T-helper 17 cell (primary cell): ENCODE results near the gene CDK5RAP3. TPM values are rescaled to one million over a fixed set of nuclear protein-coding genes. Genes with fewer than 3 reads are reported as not detected.
A peak's percentile ranks its signal among the peaks of the same experiment; 100 is the strongest.
"Not testable (repeated sequence)": the region's sequence is repeated elsewhere in the genome, so short reads cannot be mapped to it uniquely, and the experiment has no call there.

Experiments used
- ATAC-seq: fragments of 150-1000 bp; cut with Tn5 transposase; 2 replicates; pipeline ENCODE4 v1.10.0; 2021; ENCODE audit warnings: mild to moderate bottlenecking, moderate library complexity
- DNase-seq, 3 donors: peaks; one replicate each; pipeline versions ENCODE4 v3.0.0 to v3.0.0-alpha.2; 2020 to 2021
- H3K9me3 ChIP-seq: one replicate; pipeline ENCODE4 v1.7.0; 2013; ENCODE audit warnings: low read length, mild to moderate bottlenecking; ENCODE audit not compliant: control insufficient read depth, poor library complexity, severe bottlenecking
- H3K27ac Mint-ChIP-seq: one replicate; pipeline ENCODE4 v1.8.0; 2022; ENCODE audit warnings: mild to moderate bottlenecking, moderate library complexity, mixed read lengths
- H3K27me3 Mint-ChIP-seq: one replicate; pipeline ENCODE4 v1.8.0; 2022; ENCODE audit warnings: mixed read lengths
- H3K36me3 Mint-ChIP-seq: one replicate; pipeline ENCODE4 v1.8.0; 2022; ENCODE audit warnings: low read depth, mixed read lengths
- H3K4me1 Mint-ChIP-seq: one replicate; pipeline ENCODE4 v1.8.0; 2022; ENCODE audit warnings: mild to moderate bottlenecking, mixed read lengths
- H3K4me3 Mint-ChIP-seq: one replicate; pipeline ENCODE4 v1.8.0; 2022; ENCODE audit warnings: mild to moderate bottlenecking, moderate library complexity, mixed read lengths
- total RNA-seq, 4 donors: library from RNA in 2 of 4; stranded (reverse) in 2 of 4; gene quantifications; one replicate each; pipeline ENCODE4 v1.2.3 and lab custom pipeline; 2022 to 2026

CDK5RAP3 gene
- total RNA-seq, 2 donors from 2014 or later = 228 to 231 TPM

DNA sequence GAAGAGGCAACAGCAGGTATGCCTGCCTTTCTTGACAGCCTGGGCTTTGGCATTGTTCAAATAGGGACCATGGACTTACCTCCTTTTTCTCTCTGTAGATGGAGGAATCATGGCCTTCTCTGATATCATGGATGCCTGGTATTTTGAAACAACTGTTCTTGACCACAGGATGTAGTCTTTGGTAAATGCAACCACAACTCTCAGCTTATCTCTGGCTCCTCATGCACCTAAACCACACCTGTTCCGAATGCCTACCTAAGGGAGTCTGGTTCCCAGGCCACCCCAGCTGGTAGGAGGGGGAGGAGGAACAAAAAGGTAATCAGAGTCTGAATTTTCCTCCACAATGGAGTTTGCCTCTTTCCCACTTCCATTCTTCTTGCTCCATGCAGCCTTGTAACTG lies 18.8 kb downstream of the CDK5RAP3 start:
- Mint-ChIP-seq H3K4me3 (no peak overlapping the region), H3K27ac (no peak overlapping the region), H3K27me3 (peaks cover 5% of the 10 kb centered on the region), H3K4me1 (peaks cover 10% of the 10 kb centered on the region), H3K36me3 (no peaks in the 10 kb centered on the region)
- no peak for ATAC-seq
- no peak for DNase-seq
- H3K9me3 ChIP-seq = no peaks in the 10 kb centered on the region

DNA sequence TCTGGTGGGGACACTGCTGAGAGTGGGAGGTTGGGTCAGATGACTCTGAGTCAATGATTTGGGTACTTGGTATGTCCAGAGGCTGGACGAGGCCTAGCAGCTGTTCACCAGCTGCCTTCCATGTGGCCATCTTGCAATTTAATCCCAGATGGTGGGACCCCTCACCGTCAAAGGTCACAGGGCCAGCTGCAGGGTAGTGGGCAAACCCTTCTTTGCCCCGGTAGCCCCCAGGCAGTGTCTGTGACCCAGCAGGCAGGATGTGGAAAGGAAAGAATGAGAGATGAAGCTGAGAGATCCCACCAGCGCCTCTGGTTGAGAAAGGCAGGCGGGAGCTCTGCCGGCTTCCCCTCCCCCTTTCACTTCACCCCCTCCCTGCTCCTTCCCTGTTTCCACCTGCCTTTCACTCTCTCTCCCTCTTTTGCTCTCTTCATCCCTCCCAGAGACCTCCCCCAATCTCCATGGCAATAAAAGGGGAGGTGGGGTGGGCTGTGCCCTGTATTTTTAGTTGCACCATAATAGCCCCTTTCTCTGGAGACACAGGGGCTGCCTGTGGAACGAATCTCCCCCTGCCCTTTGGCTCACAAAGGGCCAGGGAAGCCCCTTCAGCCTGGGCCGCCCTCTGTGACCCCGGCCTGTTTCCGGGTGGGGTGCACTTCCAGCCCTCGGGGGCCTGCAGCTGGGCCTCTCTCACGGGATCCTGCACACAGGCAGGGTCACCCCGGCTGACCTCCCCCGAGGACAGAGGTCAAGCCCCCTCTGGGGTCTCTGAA lies 20.2 kb downstream of the CDK5RAP3 start:
- no peak overlapping the region for H3K27ac Mint-ChIP-seq
- H3K4me1 Mint-ChIP-seq = peaks cover 10% of the 10 kb centered on the region
- ATAC-seq (no peak), DNase-seq (no peak)
- no peaks in the 10 kb centered on the region for H3K9me3 ChIP-seq
- no peaks in the 10 kb centered on the region for H3K36me3 Mint-ChIP-seq
- peaks cover 9% of the 10 kb centered on the region for H3K27me3 Mint-ChIP-seq
- no peak overlapping the region for H3K4me3 Mint-ChIP-seq

- no peak for DNase-seq
- H3K27me3 Mint-ChIP-seq = peaks cover 14% of the 10 kb centered on the region
- H3K36me3 Mint-ChIP-seq = no peaks in the 10 kb centered on the region
- no peak overlapping the region for H3K27ac Mint-ChIP-seq
- H3K9me3 ChIP-seq = no peaks in the 10 kb centered on the region
- ATAC-seq = no peak
- peaks cover 10% of the 10 kb centered on the region for H3K4me1 Mint-ChIP-seq
- H3K4me3 Mint-ChIP-seq = no peak overlapping the region
Measured at GRCh38 chr17:47992216-47992615, 21.3 kb downstream of the CDK5RAP3 start.

DNA sequence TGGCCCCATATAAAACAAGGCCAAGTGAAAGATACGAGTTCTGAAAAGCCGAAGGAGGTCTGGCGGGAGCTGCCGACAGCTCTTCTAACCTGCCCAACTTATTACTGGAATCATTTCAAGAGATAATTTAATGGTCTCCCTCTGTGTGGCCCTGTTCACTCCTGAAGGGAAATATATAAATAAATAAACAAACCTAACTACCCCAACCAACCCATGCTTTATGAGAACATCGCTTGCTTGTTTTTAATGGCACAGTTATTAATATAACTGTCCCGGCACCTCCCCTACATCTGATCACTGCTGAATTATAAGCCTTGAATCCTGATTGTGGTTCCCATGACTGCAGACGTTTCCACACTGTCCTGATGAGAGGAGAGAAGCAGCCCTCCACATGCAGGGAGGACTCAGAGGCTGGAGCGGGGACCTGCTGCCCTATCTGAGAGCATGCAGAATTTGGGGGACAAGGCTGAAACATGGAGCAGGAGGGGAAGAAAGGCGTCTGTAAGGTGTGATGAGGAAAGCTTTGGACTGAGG lies 22.2 kb downstream of the CDK5RAP3 start:
- H3K4me3 Mint-ChIP-seq = no peak overlapping the region

DNA sequence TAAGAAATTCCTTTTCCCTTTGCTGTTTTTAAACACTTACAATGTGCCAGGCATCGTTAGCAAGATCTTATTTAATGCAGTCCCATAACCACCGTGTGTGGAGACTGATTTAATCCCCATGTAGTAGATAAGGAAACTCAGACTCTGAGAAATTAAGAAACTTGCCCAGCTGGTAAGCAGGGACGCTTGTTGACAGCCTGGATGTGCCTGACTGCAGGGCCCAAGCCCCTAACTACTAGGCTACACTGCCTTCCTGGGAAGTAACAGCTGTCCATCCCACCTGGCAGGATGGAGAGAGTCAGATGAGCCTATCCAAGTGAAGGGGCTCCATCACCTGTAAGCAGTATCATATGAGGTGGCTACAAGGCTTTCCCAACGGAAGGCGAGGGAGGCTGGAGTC lies 23.1 kb downstream of the CDK5RAP3 start:
- ATAC-seq (no peak), DNase-seq (no peak)
- H3K4me3 Mint-ChIP-seq = no peak overlapping the region
- no peak overlapping the region for H3K27ac Mint-ChIP-seq
- peaks cover 6% of the 10 kb centered on the region for H3K4me1 Mint-ChIP-seq
- H3K9me3 ChIP-seq = no peaks in the 10 kb centered on the region
- H3K27me3 Mint-ChIP-seq = peaks cover 14% of the 10 kb centered on the region
- no peaks in the 10 kb centered on the region for H3K36me3 Mint-ChIP-seq

More for the DNA sequence above, 22.2 kb downstream of the CDK5RAP3 start:
- DNase-seq (no peak), ATAC-seq (no peak)
- no peaks in the 10 kb centered on the region for H3K36me3 Mint-ChIP-seq
- no peak overlapping the region for H3K27ac Mint-ChIP-seq
- H3K9me3 ChIP-seq = no peaks in the 10 kb centered on the region
- peaks cover 8% of the 10 kb centered on the region for H3K4me1 Mint-ChIP-seq
- peaks cover 14% of the 10 kb centered on the region for H3K27me3 Mint-ChIP-seq

GRCh38 chr17:47994724-47995123 lies 23.8 kb downstream of the CDK5RAP3 start:
- no peaks in the 10 kb centered on the region for H3K9me3 ChIP-seq
- no peak for ATAC-seq
- H3K27ac Mint-ChIP-seq = no peak overlapping the region
- no peak for DNase-seq
- no peaks in the 10 kb centered on the region for H3K36me3 Mint-ChIP-seq
- H3K4me3 Mint-ChIP-seq = no peak overlapping the region
- H3K27me3 Mint-ChIP-seq = peaks cover 14% of the 10 kb centered on the region
- H3K4me1 Mint-ChIP-seq = peaks cover 3% of the 10 kb centered on the region

GRCh38 chr17:47995241-47995935 lies 24.5 kb downstream of the CDK5RAP3 start:
- DNase-seq (no peak), ATAC-seq (no peak)
- Mint-ChIP-seq H3K27me3 (peaks cover 14% of the 10 kb centered on the region), H3K27ac (no peak overlapping the region), H3K4me3 (no peak overlapping the region), H3K4me1 (no peaks in the 10 kb centered on the region), H3K36me3 (no peaks in the 10 kb centered on the region)
- no peaks in the 10 kb centered on the region for H3K9me3 ChIP-seq

DNA sequence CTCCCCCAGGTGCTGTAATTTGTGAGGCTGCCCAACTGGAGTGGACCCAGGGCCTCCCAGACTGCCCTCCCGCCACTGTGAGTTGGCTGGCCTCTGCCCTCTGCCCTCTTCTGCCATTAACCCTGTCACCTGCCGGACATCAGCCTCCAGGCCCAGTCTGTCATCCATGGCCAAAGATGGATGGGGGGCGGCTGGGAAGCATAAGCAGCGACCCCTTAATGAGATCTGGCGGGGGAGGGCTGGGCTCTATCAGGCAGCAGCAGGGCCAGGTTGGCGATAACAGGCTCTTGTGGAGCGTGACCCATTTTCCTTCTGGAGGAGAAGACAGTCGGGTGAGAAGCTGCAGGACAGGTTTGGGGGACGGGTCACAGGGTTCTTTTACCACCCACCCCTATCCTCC lies 25.3 kb downstream of the CDK5RAP3 start:
- H3K9me3 ChIP-seq = no peaks in the 10 kb centered on the region
- Mint-ChIP-seq H3K27ac (no peak overlapping the region), H3K4me1 (no peaks in the 10 kb centered on the region), H3K27me3 (peaks cover 14% of the 10 kb centered on the region), H3K4me3 (no peak overlapping the region), H3K36me3 (no peaks in the 10 kb centered on the region)
- DNase-seq = no peak
- ATAC-seq = no peak

- H3K9me3 ChIP-seq = no peaks in the 10 kb centered on the region
- no peaks in the 10 kb centered on the region for H3K4me1 Mint-ChIP-seq
- H3K36me3 Mint-ChIP-seq = no peaks in the 10 kb centered on the region
- H3K27ac Mint-ChIP-seq = no peak overlapping the region
- H3K27me3 Mint-ChIP-seq = peaks cover 14% of the 10 kb centered on the region
- no peak for DNase-seq
- H3K4me3 Mint-ChIP-seq = no peak overlapping the region
- no peak for ATAC-seq
Measured at GRCh38 chr17:47997586-47997985, 26.7 kb downstream of the CDK5RAP3 start.

DNA sequence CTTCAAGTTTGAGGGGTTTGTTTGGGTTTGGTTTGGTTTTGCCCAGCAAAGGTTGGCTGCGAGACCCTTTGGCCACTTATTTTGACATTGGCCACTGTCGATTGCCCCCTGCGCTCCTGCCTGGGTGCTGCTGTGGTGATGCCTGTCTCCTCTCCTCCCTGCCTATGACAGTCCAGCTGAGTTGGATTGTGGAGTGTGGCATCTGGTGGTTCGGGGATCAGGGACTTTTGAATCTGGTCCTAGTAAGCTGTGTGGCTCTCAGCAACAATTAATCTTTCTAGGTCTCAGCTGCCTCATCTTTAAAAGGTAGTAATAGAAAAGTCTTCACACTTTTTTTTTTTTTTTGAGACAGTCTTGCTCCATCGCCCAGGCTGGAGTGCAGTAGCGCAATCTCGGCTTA lies 27.1 kb downstream of the CDK5RAP3 start:
- H3K36me3 Mint-ChIP-seq = no peaks in the 10 kb centered on the region
- ATAC-seq (no peak), DNase-seq (no peak)
- no peak overlapping the region for H3K4me3 Mint-ChIP-seq
- no peaks in the 10 kb centered on the region for H3K4me1 Mint-ChIP-seq
- H3K27me3 Mint-ChIP-seq = peaks cover 14% of the 10 kb centered on the region
- H3K27ac Mint-ChIP-seq = no peak overlapping the region
- no peaks in the 10 kb centered on the region for H3K9me3 ChIP-seq

GRCh38 chr17:47999582-47999981 lies 28.7 kb downstream of the CDK5RAP3 start:
- H3K4me3 Mint-ChIP-seq = no peak overlapping the region
- H3K27me3 Mint-ChIP-seq = peaks cover 19% of the 10 kb centered on the region
- no peak overlapping the region for H3K27ac Mint-ChIP-seq
- H3K4me1 Mint-ChIP-seq = peaks cover 4% of the 10 kb centered on the region
- H3K36me3 Mint-ChIP-seq = peaks cover 4% of the 10 kb centered on the region
- peak; percentile 58 for ATAC-seq
- no peak for DNase-seq
- no peaks in the 10 kb centered on the region for H3K9me3 ChIP-seq

- no peak overlapping the region for H3K4me3 Mint-ChIP-seq
- peaks cover 4% of the 10 kb centered on the region for H3K36me3 Mint-ChIP-seq
- peaks cover 4% of the 10 kb centered on the region for H3K4me1 Mint-ChIP-seq
- peaks cover 17% of the 10 kb centered on the region for H3K27me3 Mint-ChIP-seq
- DNase-seq = no peak
- no peak for ATAC-seq
- no peaks in the 10 kb centered on the region for H3K9me3 ChIP-seq
- H3K27ac Mint-ChIP-seq = no peak overlapping the region
Measured at GRCh38 chr17:48001197-48001596, 30.3 kb downstream of the CDK5RAP3 start.

GRCh38 chr17:48001657-48002056 lies 30.7 kb downstream of the CDK5RAP3 start:
- H3K27ac Mint-ChIP-seq, H3K4me3 Mint-ChIP-seq, H3K36me3 Mint-ChIP-seq, DNase-seq, H3K4me1 Mint-ChIP-seq, H3K9me3 ChIP-seq, ATAC-seq: not testable (repeated sequence)
- peaks cover 14% of the 10 kb centered on the region for H3K27me3 Mint-ChIP-seq
